Omental fat pad (tissue), 4 donors: ENCODE measurements around the gene CYCS. TPM values are rescaled to one million over a fixed set of nuclear protein-coding genes. Genes with fewer than 3 reads are reported as not detected.

ENCODE experiments used
- ATAC-seq: fragments of 150-250 bp; one replicate; pipeline ENCODE4 v1.9.1; 2016; ENCODE audit warnings: mild to moderate bottlenecking, moderate library complexity; ENCODE audit not compliant: low FRiP score
- DNase-seq: peaks from one replicate; pipeline ENCODE4 v3.0.0-alpha.2; 2019; ENCODE audit warnings: low spot score
- CTCF ChIP-seq, 3 donors: fragments of 450-650 bp; IDR thresholded peaks; one replicate each; pipeline ENCODE4 v1.5.1; 2016 to 2017; ENCODE audit warnings: antibody characterized with exemption in 3 of 3, mild to moderate bottlenecking in 3 of 3, moderate library complexity in 2 of 3
- total RNA-seq, 4 donors: library from RNA; depleted of rRNA; stranded (reverse); fragments of >200 nt; gene quantifications; one replicate each; pipeline ENCODE4 v1.1.0, GENCODE V29; 2016

Gene CYCS
- total RNA-seq, 4 donors from 2014 or later = 40.8 to 84.4 (median 56.1) TPM

GRCh38 chr7:25098096-25099046 is 26.7 kb downstream of the CYCS start:
- DNase-seq (no peak), ATAC-seq (no peak)

DNA sequence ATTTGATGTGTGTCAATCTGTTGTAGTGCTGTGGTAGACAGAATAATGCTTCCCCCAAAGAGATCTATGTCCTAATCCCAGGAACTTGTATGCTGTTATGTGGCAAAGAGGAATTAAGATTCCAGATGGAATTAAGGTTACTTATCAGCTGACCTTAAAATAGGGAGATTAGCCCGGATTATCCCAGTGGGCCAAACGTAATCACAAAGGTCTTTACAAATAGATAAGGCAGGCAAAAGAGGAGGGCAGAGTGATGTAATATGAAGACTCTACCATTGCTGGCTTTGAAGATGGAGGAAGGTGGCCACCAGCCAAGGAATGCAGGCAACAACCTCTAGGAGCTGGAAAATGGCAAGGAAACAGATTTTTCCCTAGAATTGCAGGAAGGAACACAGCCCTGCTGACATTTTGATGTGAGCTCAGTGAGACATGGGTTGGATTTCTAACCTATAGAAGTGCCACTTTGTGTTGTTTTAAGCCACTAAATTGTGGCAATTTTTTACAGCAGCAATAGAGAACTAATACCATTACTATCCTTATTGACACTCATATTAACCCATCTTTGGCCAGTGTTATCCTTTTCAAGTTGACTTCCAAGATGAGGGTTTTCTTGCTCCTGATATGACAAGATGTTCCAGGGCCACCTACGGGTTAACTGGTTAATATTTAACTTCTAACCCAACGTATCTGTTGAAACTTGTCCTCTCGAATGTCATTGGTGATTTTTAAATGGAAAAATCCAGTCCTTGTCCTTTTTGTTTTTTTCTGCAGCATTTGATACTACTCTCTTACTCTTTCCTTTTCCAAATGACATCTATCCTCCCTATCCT is 29.3 kb downstream of the CYCS start:
- ATAC-seq = no peak
- DNase-seq = no peak
- TF ChIP-seq CTCF (IDR thresholded peaks at IDR 0.05) = no peak

More at GRCh38 chr7:25098096-25099046, 26.7 kb downstream of the CYCS start:
- peak in 1 of 3 donors; percentile 61 for TF ChIP-seq CTCF (IDR thresholded peaks at IDR 0.05)

DNA sequence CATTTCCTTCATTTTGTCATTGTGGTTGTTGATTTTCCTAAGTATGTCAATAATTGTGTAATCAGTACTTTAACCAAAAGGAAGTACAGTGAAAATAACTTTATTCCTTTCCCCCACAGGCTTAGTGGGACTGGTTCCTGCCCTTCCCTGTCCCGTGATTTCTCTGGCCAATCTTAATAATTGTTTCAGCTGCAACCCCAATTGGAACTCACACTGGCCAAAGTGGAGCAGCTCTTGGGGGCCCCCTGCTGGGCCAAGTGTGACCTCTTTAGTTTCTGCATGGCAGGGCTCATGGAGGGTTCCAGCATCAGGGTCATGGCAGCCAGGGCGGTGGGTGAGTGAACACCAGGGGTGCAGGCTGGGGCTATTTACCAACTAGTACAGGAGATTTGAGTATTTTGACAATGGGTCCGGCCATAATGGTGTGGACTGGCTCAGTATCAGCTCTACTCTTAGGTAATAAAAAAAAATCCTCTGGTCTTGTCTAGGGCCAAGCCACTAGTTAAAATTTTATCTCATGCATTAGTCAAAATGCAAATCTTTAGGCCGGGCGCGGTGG is 31.7 kb downstream of the CYCS start:
- ATAC-seq = peak; percentile 29
- peak; percentile 50 for DNase-seq
- peak in 1 of 3 donors; percentile 36 for TF ChIP-seq CTCF (IDR thresholded peaks at IDR 0.05)

DNA sequence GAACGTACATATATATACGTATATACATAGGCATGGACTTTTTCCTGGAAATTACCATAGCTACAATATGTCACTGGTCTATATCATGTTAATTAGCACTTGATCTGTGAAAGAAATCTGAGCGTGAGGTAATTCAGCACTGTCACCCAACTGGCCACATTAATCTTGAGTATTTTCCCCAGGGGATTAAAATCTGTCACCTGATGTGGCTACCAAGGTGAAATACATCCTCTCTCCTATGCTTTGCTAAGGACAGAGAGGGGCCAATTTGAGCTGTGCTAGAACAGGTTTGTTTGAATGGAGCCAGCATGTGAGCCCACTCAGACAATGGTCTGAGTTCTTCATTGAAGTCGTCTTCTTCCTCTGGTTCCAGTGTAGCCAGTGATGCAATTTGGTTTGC is 33.3 kb downstream of the CYCS start:
- ATAC-seq = no peak
- TF ChIP-seq CTCF (IDR thresholded peaks at IDR 0.05) = no peak

GRCh38 chr7:25091176-25091575 is 33.9 kb downstream of the CYCS start:
- ATAC-seq = no peak
- DNase-seq = no peak
- no peak for TF ChIP-seq CTCF (IDR thresholded peaks at IDR 0.05)

More for the DNA sequence above, 33.3 kb downstream of the CYCS start:
- no peak for DNase-seq

GRCh38 chr7:25090374-25090773 is 34.7 kb downstream of the CYCS start:
- no peak for TF ChIP-seq CTCF (IDR thresholded peaks at IDR 0.05)
- ATAC-seq (no peak), DNase-seq (no peak)
